Measurements from ENCODE around the gene ZNF93. TPM values are rescaled to one million over a fixed set of nuclear protein-coding genes. Genes with fewer than 3 reads are reported as not detected.

ZNF93 gene
- total and polyA plus RNA-seq, 2 of the 4 experiments (the other 2 are of a cell fraction) = 3.7 to 10.6 TPM

- H3K9me1 ChIP-seq (ENCODE audit: insufficient read depth, low read length) = no peaks in the 10 kb centered on the region
- peaks cover 30% of the 10 kb centered on the region for H3K9me3 ChIP-seq (ENCODE audit: control insufficient read depth, insufficient read depth, low read length)
- no peak overlapping the region for H3K18ac ChIP-seq (ENCODE audit: low read depth, low read length)
- BruUV-seq (replicated peaks) = no TSS peak
- no peak for ATAC-seq (ENCODE audit: low read depth)
- no peak overlapping the region for H3K27ac ChIP-seq (ENCODE audit: insufficient read depth, low read length)
- H3K4me3 ChIP-seq (ENCODE audit: insufficient read depth, low read depth, low read length) = no peak overlapping the region
- no peak overlapping the region for H3K23ac ChIP-seq (ENCODE audit: low read depth, low read length)
- H2BK5ac ChIP-seq (ENCODE audit: low read depth, low read length, poor library complexity, severe bottlenecking) = no peak overlapping the region
- no peaks in the 10 kb centered on the region for H3K27me3 ChIP-seq (ENCODE audit: control insufficient read depth, insufficient read depth, low read length)
- peaks cover 9% of the 10 kb centered on the region; the same call in 1 of the 2 replicates for H3K36me3 ChIP-seq (ENCODE audit: control insufficient read depth, insufficient read depth, low read length)
- no CpG with 5 or more reads among the region's 3 CpGs for WGBS, 2 experiments (ENCODE audit: extremely low coverage in 2 of 2, insufficient read length in 1 of 2)
- H3K4me2 ChIP-seq (ENCODE audit: low read depth, low read length) = no peak overlapping the region
- H3K4me1 ChIP-seq (ENCODE audit: control insufficient read depth, insufficient read depth, low read length) = no peaks in the 10 kb centered on the region
- no peaks in the 10 kb centered on the region for H4K20me1 ChIP-seq (ENCODE audit: insufficient read depth, low read length)
- H2BK120ac ChIP-seq (ENCODE audit: low read depth, low read length) = no peak overlapping the region
- H3K14ac ChIP-seq (replicated peaks; ENCODE audit: low read depth, low read length) = no peak overlapping the region
- H3K9ac ChIP-seq (ENCODE audit: low read depth, low read length) = no peak overlapping the region
- no peak overlapping the region for H2AFZ ChIP-seq (replicated peaks; ENCODE audit: low read length, poor library complexity)
- POLR2A ChIA-PET (ENCODE audit: unreplicated experiment) = no interaction called here
- no peak overlapping the region for H4K91ac ChIP-seq (ENCODE audit: insufficient read depth, low read depth, low read length)
- in situ Hi-C loops (cut with MboI; ENCODE audit: low sequenced_read_pairs) (no loop called here), dilution Hi-C loops (cut with HindIII; ENCODE audit: low sequenced_read_pairs, unreplicated experiment) (no loop called here), intact Hi-C loops (cut with micrococcal nuclease) (no loop called here)
- TF ChIP-seq ELK1 (IDR thresholded peaks at IDR 0.05; ENCODE audit: borderline replicate concordance, low read depth, low read length) (no peak), NFE2L2 (IDR thresholded peaks at IDR 0.05; ENCODE audit: low read depth, low read length) (no peak), FOS (IDR thresholded peaks at IDR 0.05; ENCODE audit: low read depth, low read length) (no peak), MAFK (IDR thresholded peaks at IDR 0.05; ENCODE audit: low read depth, low read length) (no peak), CEBPB (IDR thresholded peaks at IDR 0.05; ENCODE audit: low read depth, low read length) (no peak), SMC3 (IDR thresholded peaks at IDR 0.05; ENCODE audit: low read depth, low read length) (no peak), MAZ (IDR thresholded peaks at IDR 0.05; ENCODE audit: borderline replicate concordance, low read depth, low read length) (no peak), CHD1 (IDR thresholded peaks at IDR 0.05; ENCODE audit: low read depth, low read length) (no peak), USF2 (IDR thresholded peaks at IDR 0.05; ENCODE audit: low read depth, low read length) (no peak), RCOR1 (IDR thresholded peaks at IDR 0.05; ENCODE audit: insufficient replicate concordance, low read length) (no peak), RFX5 (IDR thresholded peaks at IDR 0.05; ENCODE audit: low read depth, low read length) (no peak), BHLHE40 (IDR thresholded peaks at IDR 0.05; ENCODE audit: low read depth, low read length) (no peak), RAD21 (IDR thresholded peaks at IDR 0.05; ENCODE audit: low read length) (no peak), POLR2A (IDR thresholded peaks at IDR 0.05; ENCODE audit: low read depth, low read length) (no peak), MXI1 (IDR thresholded peaks at IDR 0.05; ENCODE audit: borderline replicate concordance, low read depth, low read length) (no peak)
- TF ChIP-seq, protein P1, sequence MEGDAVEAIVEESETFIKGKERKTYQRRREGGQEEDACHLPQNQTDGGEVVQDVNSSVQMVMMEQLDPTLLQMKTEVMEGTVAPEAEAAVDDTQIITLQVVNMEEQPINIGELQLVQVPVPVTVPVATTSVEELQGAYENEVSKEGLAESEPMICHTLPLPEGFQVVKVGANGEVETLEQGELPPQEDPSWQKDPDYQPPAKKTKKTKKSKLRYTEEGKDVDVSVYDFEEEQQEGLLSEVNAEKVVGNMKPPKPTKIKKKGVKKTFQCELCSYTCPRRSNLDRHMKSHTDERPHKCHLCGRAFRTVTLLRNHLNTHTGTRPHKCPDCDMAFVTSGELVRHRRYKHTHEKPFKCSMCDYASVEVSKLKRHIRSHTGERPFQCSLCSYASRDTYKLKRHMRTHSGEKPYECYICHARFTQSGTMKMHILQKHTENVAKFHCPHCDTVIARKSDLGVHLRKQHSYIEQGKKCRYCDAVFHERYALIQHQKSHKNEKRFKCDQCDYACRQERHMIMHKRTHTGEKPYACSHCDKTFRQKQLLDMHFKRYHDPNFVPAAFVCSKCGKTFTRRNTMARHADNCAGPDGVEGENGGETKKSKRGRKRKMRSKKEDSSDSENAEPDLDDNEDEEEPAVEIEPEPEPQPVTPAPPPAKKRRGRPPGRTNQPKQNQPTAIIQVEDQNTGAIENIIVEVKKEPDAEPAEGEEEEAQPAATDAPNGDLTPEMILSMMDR (conservative IDR thresholded peaks at IDR 0.05; ENCODE audit: low read depth, low read length) = no peak
- H3K79me1 ChIP-seq (ENCODE audit: low read depth in 1 of 2, low read length in 2 of 2) = peaks cover 7 to 11% of the 10 kb centered on the region in 2 experiments; a peak in 3 of 4 replicates
- H3K56ac ChIP-seq (ENCODE audit: extremely low read depth, insufficient read depth, low read length) = no peak overlapping the region
- H3K4ac ChIP-seq (ENCODE audit: low read depth, low read length) = no peak overlapping the region
- DNase-seq = no peak
- H2BK15ac ChIP-seq (ENCODE audit: low read depth, low read length) = no peak overlapping the region
- no peak overlapping the region for H4K5ac ChIP-seq (ENCODE audit: low read depth, low read length)
- CTCF ChIA-PET = no interaction called here
- no peak overlapping the region for H4K8ac ChIP-seq (ENCODE audit: low read depth in 2 of 2, low read length in 2 of 2)
- H2AK9ac ChIP-seq (replicated peaks; ENCODE audit: low read depth, low read length, poor library complexity) = no peak overlapping the region
- no peak overlapping the region for H2AK5ac ChIP-seq (ENCODE audit: low read depth, low read length)
- H2BK20ac ChIP-seq (ENCODE audit: low read depth, low read length) = no peak overlapping the region
These were observed 28.8 kb upstream of the ZNF93 start for GRCh38 chr19:19871932-19872331.
